ENCODE results near the gene JARID2. TPM values are rescaled to one million over a fixed set of nuclear protein-coding genes. Genes with fewer than 3 reads are reported as not detected.

JARID2 gene
- total RNA-seq, 1 donor from 2014 or later: 38.9 TPM

- H3K27ac Mint-ChIP-seq: peak overlapping the region; percentile 39
- H3K9me3 Mint-ChIP-seq: no peaks in the 10 kb centered on the region
- Histone ChIP-seq H3K79me2 (ENCODE audit: low read depth) (peaks cover 53% of the 10 kb centered on the region), H3K9ac (peak overlapping the region; percentile 30), H3F3A (ENCODE audit: low read depth) (peaks cover 56% of the 10 kb centered on the region), H3K4me1 (peaks cover 29% of the 10 kb centered on the region), H3K27ac (no peak overlapping the region), H3K9me3 (ENCODE audit: low read depth) (no peaks in the 10 kb centered on the region), H3K4me3 (peak overlapping the region; percentile 88), H3K4me2 (peak overlapping the region; percentile 90), H3K27me3 (no peaks in the 10 kb centered on the region), H3K36me3 (no peaks in the 10 kb centered on the region), H2AFZ (replicated peaks) (no peak overlapping the region), H4K20me1 (ENCODE audit: low read depth) (peaks cover 45% of the 10 kb centered on the region)
- H3K36me3 Mint-ChIP-seq: peaks cover 3% of the 10 kb centered on the region
- H3K4me3 Mint-ChIP-seq: peak overlapping the region; percentile 97
- H3K4me1 Mint-ChIP-seq: peaks cover 46% of the 10 kb centered on the region
- peak; percentile 43 for DNase-seq (ENCODE audit: low spot score)
- H3K27me3 Mint-ChIP-seq (ENCODE audit: insufficient read depth, low read depth): peaks cover 13% of the 10 kb centered on the region
- TF ChIP-seq EZH2 (IDR thresholded peaks at IDR 0.05): no peak
- no peak for TF ChIP-seq CTCF (IDR thresholded peaks at IDR 0.05)
- no peak for TF ChIP-seq EZH2phosphoT487 (IDR thresholded peaks at IDR 0.05)
Observed at GRCh38 chr6:15246666-15247499, 1.0 kb downstream of the JARID2 start.

- Histone ChIP-seq H2AFZ (replicated peaks) (peak overlapping the region; percentile 11), H4K20me1 (ENCODE audit: low read depth) (peaks cover 54% of the 10 kb centered on the region), H3K27me3 (no peaks in the 10 kb centered on the region), H3K79me2 (ENCODE audit: low read depth) (peaks cover 62% of the 10 kb centered on the region), H3K4me1 (peaks cover 35% of the 10 kb centered on the region), H3K4me2 (peak overlapping the region; percentile 90), H3K4me3 (peak overlapping the region; percentile 88), H3K36me3 (no peaks in the 10 kb centered on the region), H3F3A (ENCODE audit: low read depth) (peaks cover 54% of the 10 kb centered on the region), H3K9ac (peak overlapping the region; percentile 43), H3K9me3 (ENCODE audit: low read depth) (no peaks in the 10 kb centered on the region), H3K27ac (peak overlapping the region; percentile 32)
- Mint-ChIP-seq H3K9me3 (no peaks in the 10 kb centered on the region), H3K27me3 (ENCODE audit: insufficient read depth, low read depth) (peaks cover 14% of the 10 kb centered on the region), H3K27ac (peak overlapping the region; percentile 98), H3K36me3 (peaks cover 3% of the 10 kb centered on the region), H3K4me1 (peaks cover 53% of the 10 kb centered on the region), H3K4me3 (peak overlapping the region; percentile 97)
- TF ChIP-seq CTCF (IDR thresholded peaks at IDR 0.05): peak; percentile 50
- TF ChIP-seq EZH2phosphoT487 (IDR thresholded peaks at IDR 0.05): no peak
- peak; percentile 88 for DNase-seq (ENCODE audit: low spot score)
Observed at GRCh38 chr6:15247500-15248450, 1.9 kb downstream of the JARID2 start.

GRCh38 chr6:15248451-15249370 lies 2.8 kb downstream of the JARID2 start:
- H3K4me3 ChIP-seq: peak overlapping the region; percentile 59
- peak; percentile 43 for TF ChIP-seq CTCF (IDR thresholded peaks at IDR 0.05)
- TF ChIP-seq EZH2phosphoT487 (IDR thresholded peaks at IDR 0.05): no peak
- no peak for TF ChIP-seq EZH2 (IDR thresholded peaks at IDR 0.05)
- H3K4me3 Mint-ChIP-seq: peak overlapping the region; percentile 97
- no peaks in the 10 kb centered on the region for H3K9me3 Mint-ChIP-seq
- H2AFZ ChIP-seq (replicated peaks): no peak overlapping the region
- H3F3A ChIP-seq (ENCODE audit: low read depth): peaks cover 55% of the 10 kb centered on the region
- no peaks in the 10 kb centered on the region for H3K27me3 ChIP-seq
- peaks cover 51% of the 10 kb centered on the region for H3K4me1 Mint-ChIP-seq
- DNase-seq (ENCODE audit: low spot score): peak; percentile 99
- peaks cover 72% of the 10 kb centered on the region for H3K79me2 ChIP-seq (ENCODE audit: low read depth)
- peak overlapping the region; percentile 94 for H3K27ac Mint-ChIP-seq
- H3K27ac ChIP-seq: peak overlapping the region; percentile 75
- no peak overlapping the region for H3K9ac ChIP-seq
- no peaks in the 10 kb centered on the region for H3K9me3 ChIP-seq (ENCODE audit: low read depth)
- peaks cover 13% of the 10 kb centered on the region for H3K27me3 Mint-ChIP-seq (ENCODE audit: insufficient read depth, low read depth)
- peaks cover 31% of the 10 kb centered on the region for H3K4me1 ChIP-seq
- peaks cover 6% of the 10 kb centered on the region for H3K36me3 Mint-ChIP-seq
- peaks cover 63% of the 10 kb centered on the region for H4K20me1 ChIP-seq (ENCODE audit: low read depth)
- H3K4me2 ChIP-seq: peak overlapping the region; percentile 87
- H3K36me3 ChIP-seq: no peaks in the 10 kb centered on the region
